GM23338 (cell line): ENCODE measurements around the gene HCN1. TPM values are rescaled to one million over a fixed set of nuclear protein-coding genes. Genes with fewer than 3 reads are reported as not detected.

Experiments
- ATAC-seq: fragments of 200-7000 bp; cut with Tn5 transposase; 3 replicates; pipeline ENCODE4 v1.9.1; 2020
- DNase-seq: peaks from one replicate; pipeline ENCODE4 v3.0.0-alpha.2; 2015; ENCODE audit warnings: low spot score
- H2AFZ ChIP-seq: fragments of 200-600 bp; sonication (generic); 2 replicates; pipeline ENCODE4 v1.8.0; 2016; ENCODE audit warnings: antibody characterized with exemption, mild to moderate bottlenecking, moderate library complexity
- H3F3A ChIP-seq: fragments of 200-600 bp; sonication (generic); replicated peaks from 2 replicates; pipeline ENCODE4 v1.8.0; 2017; ENCODE audit warnings: antibody characterized with exemption, mixed run types, low read depth
- H3K27ac ChIP-seq: fragments of 200-600 bp; sonication (generic); 2 replicates; pipeline ENCODE4 v1.6.1; 2016; ENCODE audit warnings: low read depth
- H3K27me3 ChIP-seq: fragments of 200-600 bp; sonication (generic); 2 replicates; pipeline ENCODE4 v1.8.0; 2016; ENCODE audit warnings: mild to moderate bottlenecking, mixed run types, moderate library complexity; ENCODE audit not compliant: insufficient read depth
- H3K36me3 ChIP-seq: fragments of 200-600 bp; sonication (generic); 2 replicates; pipeline ENCODE4 v1.8.0; 2016; ENCODE audit warnings: mild to moderate bottlenecking; ENCODE audit not compliant: insufficient read depth
- H3K4me1 ChIP-seq: fragments of 200-600 bp; sonication (generic); 2 replicates; pipeline ENCODE4 v1.8.0; 2016; ENCODE audit warnings: mild to moderate bottlenecking, moderate library complexity; ENCODE audit not compliant: insufficient read depth
- H3K4me2 ChIP-seq: fragments of 200-600 bp; sonication (generic); 2 replicates; pipeline ENCODE4 v1.7.1; 2017; ENCODE audit warnings: mixed run types
- H3K4me3 ChIP-seq: fragments of 200-600 bp; sonication (generic); 2 replicates; pipeline ENCODE4 v1.6.1; 2016; ENCODE audit warnings: mixed run types
- H3K79me2 ChIP-seq: fragments of 200-600 bp; sonication (generic); replicated peaks from 2 replicates; pipeline ENCODE4 v1.8.0; 2017; ENCODE audit warnings: mild to moderate bottlenecking; ENCODE audit not compliant: insufficient read depth
- H3K9me2 ChIP-seq: fragments of 200-600 bp; sonication (generic); 2 replicates; pipeline ENCODE4 v1.8.0; 2017; ENCODE audit not compliant: insufficient read depth
- H4K20me1 ChIP-seq: fragments of 200-600 bp; sonication (generic); replicated peaks from 2 replicates; pipeline ENCODE4 v1.8.0; 2017; ENCODE audit warnings: mild to moderate bottlenecking; ENCODE audit not compliant: insufficient read depth
- H3K27ac Mint-ChIP-seq: 2 replicates; pipeline ENCODE4 v1.8.0; 2020; ENCODE audit warnings: inconsistent platforms, mild to moderate bottlenecking, moderate library complexity, mixed read lengths
- H3K27me3 Mint-ChIP-seq: 3 replicates; pipeline ENCODE4 v1.8.0; 2022; ENCODE audit warnings: low read depth, mild to moderate bottlenecking, moderate library complexity, mixed read lengths, inconsistent platforms; ENCODE audit not compliant: insufficient read depth, poor library complexity
- H3K36me3 Mint-ChIP-seq: 3 replicates; pipeline ENCODE4 v1.8.0; 2021; ENCODE audit warnings: low read depth, mild to moderate bottlenecking, inconsistent platforms, moderate library complexity, mixed read lengths
- H3K4me1 Mint-ChIP-seq: 3 replicates; pipeline ENCODE4 v1.8.0; 2020; ENCODE audit warnings: mild to moderate bottlenecking, inconsistent platforms, mixed read lengths
- H3K4me3 Mint-ChIP-seq: 3 replicates; pipeline ENCODE4 v1.8.0; 2021; ENCODE audit warnings: moderate library complexity, mild to moderate bottlenecking, inconsistent platforms, mixed read lengths
- H3K9me3 Mint-ChIP-seq: 3 replicates; pipeline ENCODE4 v1.8.0; 2020; ENCODE audit warnings: moderate library complexity, mild to moderate bottlenecking, inconsistent platforms, mixed read lengths
- CREB1 ChIP-seq: fragments of 250-450 bp; sonication (Bioruptor Pico); IDR thresholded peaks from 2 replicates; pipeline ENCODE4 v1.5.0; 2020; ENCODE audit warnings: low read depth, mild to moderate bottlenecking, moderate library complexity
- CTCF ChIP-seq, 2 experiments: fragments of 200-600 bp in 1 of 2; sonication (generic) in 1 of 2; conservative IDR thresholded peaks; 2 replicates each; pipeline versions ENCODE4 v1.5.1 to v1.6.1; 2016 to 2017; ENCODE audit warnings: antibody characterized with exemption in 2 of 2, low read depth in 2 of 2, mild to moderate bottlenecking in 2 of 2, moderate library complexity in 1 of 2
- ETS1 ChIP-seq: IDR thresholded peaks from 2 replicates; pipeline ENCODE4 v1.6.1; 2016; ENCODE audit warnings: antibody characterized with exemption
- EZH2 ChIP-seq: fragments of 200-600 bp; sonication (generic); IDR thresholded peaks from one replicate; pipeline ENCODE4 v1.8.0; 2017; ENCODE audit warnings: antibody characterized with exemption, mild to moderate bottlenecking, low read depth; ENCODE audit not compliant: unreplicated experiment
- EZH2phosphoT487 ChIP-seq: fragments of 200-600 bp; sonication (generic); IDR thresholded peaks from one replicate; pipeline ENCODE4 v1.8.1; 2018; ENCODE audit warnings: antibody characterized with exemption; ENCODE audit not compliant: unreplicated experiment
- NANOG ChIP-seq: IDR thresholded peaks from 2 replicates; pipeline ENCODE4 v1.6.1; 2016; ENCODE audit warnings: antibody characterized with exemption, borderline replicate concordance
- POLR2AphosphoS5 ChIP-seq: IDR thresholded peaks from 2 replicates; pipeline ENCODE4 v1.6.1; 2016; ENCODE audit warnings: antibody characterized with exemption, low read depth
- STAT1 ChIP-seq: IDR thresholded peaks from one replicate; pipeline ENCODE4 v1.6.1; 2016; ENCODE audit warnings: antibody characterized with exemption; ENCODE audit not compliant: unreplicated experiment
- ZNF114 ChIP-seq: fragments of 250-450 bp; sonication (Bioruptor Pico); IDR thresholded peaks from 2 replicates; pipeline ENCODE4 v1.5.0; 2020; ENCODE audit warnings: mild to moderate bottlenecking, moderate library complexity
- polyA plus RNA-seq: library from polyadenylated mRNA; unstranded; fragments of >200 nt; fragmentation: Nextera tagmentation; extraction: Ambion mirVana; gene quantifications from 2 replicates; pipeline ENCODE4 v1.2.1, GENCODE V29; 2016
- total RNA-seq: library from RNA; depleted of rRNA; stranded (reverse); fragments of >200 nt; shearing (Covaris generic); gene quantifications from 2 replicates; pipeline ENCODE4 v1.2.3, GENCODE V29; 2014

The HCN1 gene
- total and polyA plus RNA-seq, 2 experiments from 2014 or later, result 2.8 to 6.9 TPM

GRCh38 chr5:45355189-45355992, 340.8 kb downstream of the HCN1 start:
- Histone ChIP-seq H3K4me1 (no peaks in the 10 kb centered on the region), H3F3A (no peaks in the 10 kb centered on the region), H3K27me3 (no peaks in the 10 kb centered on the region), H3K9me2 (no peaks in the 10 kb centered on the region), H4K20me1 (no peaks in the 10 kb centered on the region), H3K4me3 (no peak overlapping the region), H2AFZ (no peak overlapping the region), H3K27ac (no peak overlapping the region), H3K79me2 (no peaks in the 10 kb centered on the region), H3K4me2 (no peak overlapping the region), H3K36me3 (no peaks in the 10 kb centered on the region)
- H3K9me3 Mint-ChIP-seq, result peaks cover 3% of the 10 kb centered on the region; the same call in 1 of the 3 replicates
- DNase-seq, result no peak
- no peak overlapping the region for H3K27ac Mint-ChIP-seq
- peaks cover 3% of the 10 kb centered on the region; the same call in 1 of the 3 replicates for H3K4me1 Mint-ChIP-seq
- H3K27me3 Mint-ChIP-seq, result peaks cover 1% of the 10 kb centered on the region
- no peak for TF ChIP-seq ZNF114
- no peak for TF ChIP-seq NANOG
- no peak for TF ChIP-seq CTCF (conservative IDR thresholded peaks at IDR 0.05; ENCODE audit: low read depth in 2 of 2)
- TF ChIP-seq EZH2phosphoT487, result no peak
- peaks cover 5% of the 10 kb centered on the region; the same call in 2 of the 3 replicates for H3K36me3 Mint-ChIP-seq
- no peak for ATAC-seq
- no peak overlapping the region for H3K4me3 Mint-ChIP-seq

- Histone ChIP-seq H3K27me3 (no peaks in the 10 kb centered on the region), H3K36me3 (no peaks in the 10 kb centered on the region), H2AFZ (no peak overlapping the region), H3K9me2 (no peaks in the 10 kb centered on the region), H3K27ac (no peak overlapping the region), H3K4me2 (no peak overlapping the region), H3K79me2 (no peaks in the 10 kb centered on the region), H3K4me1 (no peaks in the 10 kb centered on the region), H3F3A (no peaks in the 10 kb centered on the region), H4K20me1 (no peaks in the 10 kb centered on the region), H3K4me3 (no peak overlapping the region)
- H3K36me3 Mint-ChIP-seq, result no peaks in the 10 kb centered on the region
- no peaks in the 10 kb centered on the region for H3K27me3 Mint-ChIP-seq
- no peak overlapping the region for H3K27ac Mint-ChIP-seq
- H3K4me1 Mint-ChIP-seq, result no peaks in the 10 kb centered on the region
- TF ChIP-seq CREB1, result no peak
- TF ChIP-seq NANOG, result no peak
- TF ChIP-seq CTCF (conservative IDR thresholded peaks at IDR 0.05; ENCODE audit: low read depth in 2 of 2), result no peak
- no peak for TF ChIP-seq ETS1
- no peak for TF ChIP-seq EZH2phosphoT487
- TF ChIP-seq STAT1, result no peak
- TF ChIP-seq ZNF114, result no peak
- no peak for TF ChIP-seq POLR2AphosphoS5
- TF ChIP-seq EZH2, result no peak
- ATAC-seq, result no peak
- H3K4me3 Mint-ChIP-seq, result no peak overlapping the region
- no peaks in the 10 kb centered on the region for H3K9me3 Mint-ChIP-seq
- DNase-seq, result no peak
Measured at GRCh38 chr5:45336464-45336863, 359.7 kb downstream of the HCN1 start.
